Left lung (tissue), 10 donors: ENCODE data around the gene C10orf71. TPM values are rescaled to one million over a fixed set of nuclear protein-coding genes. Genes with fewer than 3 reads are reported as not detected.

ENCODE experiments used
- ATAC-seq: fragments of 200-7000 bp; cut with Tn5 transposase; one replicate; pipeline ENCODE4 v1.9.1; 2020; ENCODE audit warnings: moderate library complexity
- DNase-seq, 4 donors: peaks; one replicate each; pipeline ENCODE4 v3.0.0-alpha.2; 2013 to 2020
- H3K27ac ChIP-seq, 2 donors: fragments of 200-600 bp; sonication (generic) in 1 of 2; one replicate each; pipeline versions ENCODE4 v1.5.0 to v1.8.0; 2020 to 2021
- H3K27me3 ChIP-seq, 2 donors: fragments of 200-600 bp; sonication (generic) in 1 of 2; one replicate each; pipeline versions ENCODE4 v1.5.0 to v1.8.0; 2020 to 2021
- H3K36me3 ChIP-seq, 2 donors: fragments of 200-600 bp; sonication (generic) in 1 of 2; one replicate each; pipeline versions ENCODE4 v1.5.0 to v1.8.0; 2020 to 2021
- H3K4me1 ChIP-seq, 2 donors: fragments of 200-600 bp; one replicate each; pipeline ENCODE4 v1.8.0; 2021
- H3K4me3 ChIP-seq, 2 donors: fragments of 200-600 bp; sonication (generic) in 1 of 2; one replicate each; pipeline versions ENCODE4 v1.5.0 to v1.8.0; 2020 to 2021; ENCODE audit warnings: mild to moderate bottlenecking in 1 of 2
- H3K9me3 ChIP-seq, 2 donors: fragments of 200-600 bp; sonication (generic) in 1 of 2; one replicate each; pipeline versions ENCODE4 v1.5.0 to v1.8.0; 2020 to 2021
- intact Hi-C, 2 donors: fragments of 100-400 bp; cut with DNase I; formaldehyde crosslinking; loops; one replicate each; pipeline versions ENCODE4 v1.11.2 to v1.14.2; 2022
- polyA plus RNA-seq, 6 donors: library from polyadenylated mRNA; unstranded; fragments of 120-200 nt; gene quantifications; one replicate each; pipeline ENCODE4 v1.2.1, GENCODE V29; 2013; ENCODE audit not compliant: insufficient read length in 6 of 6
- total RNA-seq, 2 donors: library from RNA; stranded (reverse); fragmentation: NEBNext Ultra II Directional; extraction: Animal tissue kit (Norgen Biotek cat#: 25700); gene quantifications; one replicate each; pipeline ENCODE4 v1.2.1, GENCODE V29; 2021
- TF ChIP-seq, protein P1 (sequence below), 2 donors: fragments of 200-600 bp; sonication (generic) in 1 of 2; IDR thresholded peaks; one replicate each; pipeline versions ENCODE4 v1.5.0 to v1.8.0; 2021; ENCODE audit warnings: antibody characterized with exemption in 2 of 2
- donor health status: DM: no; HTN: yes; CAD: no.
- donor health status: DM: no; HTN: no; CAD: no.

Gene C10orf71
- total and polyA plus RNA-seq, 8 donors = not detected

DNA sequence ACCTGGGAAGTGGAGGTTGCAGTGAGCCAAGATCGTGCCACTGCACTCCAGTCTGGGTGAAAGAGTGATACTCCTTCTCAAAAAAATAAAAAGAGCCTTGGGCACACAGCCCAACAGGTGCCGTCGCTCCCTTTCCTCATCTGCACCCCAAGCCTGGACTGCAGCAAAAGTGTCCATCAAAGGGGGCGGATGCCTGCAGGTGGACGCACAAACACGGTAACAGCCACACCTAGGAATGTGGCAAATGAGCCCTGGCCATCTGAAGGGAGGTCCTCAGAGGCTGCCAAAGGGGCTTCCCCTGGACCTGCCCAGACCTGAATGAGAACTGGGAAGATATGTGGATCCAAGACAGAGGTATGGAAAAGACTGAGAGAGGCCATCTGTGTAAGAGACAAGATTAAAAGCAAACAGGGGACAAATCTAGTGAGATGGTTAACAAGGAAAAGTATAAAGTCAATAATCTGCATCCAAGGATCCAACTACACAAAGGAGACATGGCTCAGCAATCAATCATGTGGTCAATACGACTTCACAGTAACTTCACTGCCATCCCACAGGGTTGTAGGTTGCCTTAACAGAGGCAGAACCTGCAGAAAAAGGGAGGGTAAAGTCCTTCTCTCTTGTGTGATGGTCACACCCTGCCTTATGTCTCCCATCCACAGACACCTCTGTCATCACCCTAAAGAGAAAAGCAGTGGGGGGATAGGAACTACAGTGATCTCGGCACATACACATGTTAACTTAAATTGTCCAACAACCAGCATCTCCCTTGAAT lies 71.5 kb downstream of the C10orf71 start:
- ATAC-seq = no peak
- no peak for DNase-seq
- TF ChIP-seq, protein P1, sequence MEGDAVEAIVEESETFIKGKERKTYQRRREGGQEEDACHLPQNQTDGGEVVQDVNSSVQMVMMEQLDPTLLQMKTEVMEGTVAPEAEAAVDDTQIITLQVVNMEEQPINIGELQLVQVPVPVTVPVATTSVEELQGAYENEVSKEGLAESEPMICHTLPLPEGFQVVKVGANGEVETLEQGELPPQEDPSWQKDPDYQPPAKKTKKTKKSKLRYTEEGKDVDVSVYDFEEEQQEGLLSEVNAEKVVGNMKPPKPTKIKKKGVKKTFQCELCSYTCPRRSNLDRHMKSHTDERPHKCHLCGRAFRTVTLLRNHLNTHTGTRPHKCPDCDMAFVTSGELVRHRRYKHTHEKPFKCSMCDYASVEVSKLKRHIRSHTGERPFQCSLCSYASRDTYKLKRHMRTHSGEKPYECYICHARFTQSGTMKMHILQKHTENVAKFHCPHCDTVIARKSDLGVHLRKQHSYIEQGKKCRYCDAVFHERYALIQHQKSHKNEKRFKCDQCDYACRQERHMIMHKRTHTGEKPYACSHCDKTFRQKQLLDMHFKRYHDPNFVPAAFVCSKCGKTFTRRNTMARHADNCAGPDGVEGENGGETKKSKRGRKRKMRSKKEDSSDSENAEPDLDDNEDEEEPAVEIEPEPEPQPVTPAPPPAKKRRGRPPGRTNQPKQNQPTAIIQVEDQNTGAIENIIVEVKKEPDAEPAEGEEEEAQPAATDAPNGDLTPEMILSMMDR (IDR thresholded peaks at IDR 0.05) = no peak
- Histone ChIP-seq H3K4me3 (no peak overlapping the region), H3K4me1 (no peaks in the 10 kb centered on the region), H3K36me3 (no peaks in the 10 kb centered on the region), H3K27me3 (no peaks in the 10 kb centered on the region), H3K9me3 (no peaks in the 10 kb centered on the region), H3K27ac (peak overlapping the region in 1 of 2 donors; percentile 26)
- intact Hi-C loops = no loop called here

DNA sequence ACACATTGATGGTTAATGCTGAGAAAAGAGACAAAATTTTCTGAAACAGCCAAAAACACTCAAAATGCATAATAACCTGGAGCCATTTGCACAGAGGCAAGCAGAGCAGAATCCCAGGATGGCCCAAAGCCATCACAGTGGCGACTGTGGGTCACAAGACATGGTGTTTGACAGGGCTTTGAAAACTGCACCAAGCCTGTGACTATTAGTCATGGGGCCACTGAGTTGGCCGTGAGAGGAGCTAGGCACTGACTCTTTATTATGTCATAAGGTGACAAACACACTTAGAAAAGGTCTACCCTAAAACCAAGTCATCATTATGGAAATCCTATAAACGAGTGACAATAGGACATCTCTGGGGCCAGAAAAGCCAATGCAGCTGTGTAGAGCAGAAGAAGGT lies 73.0 kb downstream of the C10orf71 start:
- Histone ChIP-seq H3K9me3 (no peaks in the 10 kb centered on the region), H3K4me3 (no peak overlapping the region), H3K27ac (no peak overlapping the region), H3K4me1 (no peaks in the 10 kb centered on the region), H3K36me3 (no peaks in the 10 kb centered on the region), H3K27me3 (no peaks in the 10 kb centered on the region)
- no peak for ATAC-seq
- TF ChIP-seq, protein P1 (IDR thresholded peaks at IDR 0.05) = no peak
- intact Hi-C loops = no loop called here
- DNase-seq = no peak

DNA sequence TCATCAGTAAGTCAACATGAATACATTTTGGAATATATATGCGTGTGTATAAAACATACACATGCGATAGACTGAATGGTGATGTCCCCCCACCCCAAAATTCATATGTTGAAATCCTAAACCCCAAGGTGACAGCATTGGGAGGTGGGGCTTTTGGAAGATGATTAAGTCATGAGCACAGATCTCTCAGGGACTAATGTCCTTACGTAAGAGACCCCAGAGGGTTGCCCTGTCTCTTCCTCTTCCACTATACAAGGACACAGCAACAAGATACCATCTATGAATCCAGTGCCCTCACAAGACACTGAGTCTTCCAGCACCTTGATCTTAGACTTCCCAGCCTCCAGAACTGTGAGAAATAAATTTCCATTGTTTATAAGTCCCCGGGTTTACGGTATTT lies 74.4 kb downstream of the C10orf71 start:
- no peak for DNase-seq
- Histone ChIP-seq H3K4me3 (no peak overlapping the region), H3K36me3 (no peaks in the 10 kb centered on the region), H3K4me1 (no peaks in the 10 kb centered on the region), H3K9me3 (no peaks in the 10 kb centered on the region), H3K27me3 (no peaks in the 10 kb centered on the region), H3K27ac (no peak overlapping the region)
- ATAC-seq = no peak
- intact Hi-C loops = no loop called here
- TF ChIP-seq, protein P1 (IDR thresholded peaks at IDR 0.05) = no peak

DNA sequence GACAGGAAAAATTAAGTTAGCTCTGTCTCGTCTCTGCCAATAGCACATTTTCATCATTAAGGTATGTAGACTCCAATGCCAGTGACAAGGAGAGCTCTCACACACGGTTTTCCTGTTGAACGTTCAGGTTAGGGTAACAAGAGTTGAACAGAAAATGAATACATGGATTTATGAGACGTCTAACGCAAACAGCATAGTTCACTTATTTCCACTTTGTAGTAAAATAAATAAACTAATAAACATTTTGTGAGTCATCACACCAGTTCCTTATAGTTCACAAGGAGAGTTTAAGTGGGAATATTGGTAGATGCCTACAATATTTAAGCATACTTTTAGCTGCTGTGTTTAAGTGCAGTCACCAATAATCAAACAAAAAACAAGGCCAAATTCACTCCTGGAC lies 75.8 kb downstream of the C10orf71 start:
- Histone ChIP-seq H3K4me1 (no peaks in the 10 kb centered on the region), H3K4me3 (no peak overlapping the region), H3K36me3 (no peaks in the 10 kb centered on the region), H3K27ac (no peak overlapping the region), H3K9me3 (no peaks in the 10 kb centered on the region), H3K27me3 (no peaks in the 10 kb centered on the region)
- no peak for ATAC-seq
- TF ChIP-seq, protein P1 (IDR thresholded peaks at IDR 0.05) = no peak
- intact Hi-C loops = no loop called here
- DNase-seq = no peak

DNA sequence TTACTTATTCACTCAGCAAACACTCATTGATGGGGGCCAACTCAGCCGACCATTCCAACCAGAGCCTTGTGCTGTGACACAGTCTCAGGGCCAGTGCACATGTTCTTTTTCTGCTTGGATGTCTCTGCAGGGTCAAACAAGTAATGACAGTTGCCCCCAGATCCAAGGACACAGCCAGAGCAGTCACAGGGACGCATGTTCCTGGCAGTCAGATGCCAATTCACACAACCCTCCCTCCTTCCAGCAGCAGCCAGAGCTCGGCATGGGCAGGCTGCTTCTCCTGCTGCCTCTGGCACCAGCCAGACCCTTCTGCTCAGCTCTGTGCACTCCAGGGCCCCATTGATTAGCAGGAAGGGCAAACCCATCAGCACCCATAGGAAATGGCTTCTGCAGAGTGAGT lies 76.6 kb downstream of the C10orf71 start:
- DNase-seq = no peak
- no peaks in the 10 kb centered on the region for H3K4me1 ChIP-seq
- no peaks in the 10 kb centered on the region for H3K36me3 ChIP-seq
- intact Hi-C loops = no loop called here
- H3K9me3 ChIP-seq = no peaks in the 10 kb centered on the region
- no peaks in the 10 kb centered on the region for H3K27me3 ChIP-seq
- ATAC-seq = no peak
- TF ChIP-seq, protein P1 (IDR thresholded peaks at IDR 0.05) = no peak
- no peak overlapping the region for H3K27ac ChIP-seq
- H3K4me3 ChIP-seq = no peak overlapping the region

Other genes starting within 250 kb of the C10orf71 start
- gene VSTM4, start 183.6 kb upstream of the C10orf71 start, total RNA-seq = 10 to 100 TPM; 11.0 to 13.2 TPM
- gene VSTM4, start 183.6 kb upstream of the C10orf71 start, polyA plus RNA-seq = 10 to 100 TPM; 28.3 to 36.9 (median 32.4) TPM
- under 1 TPM in 1 of 2 donors, not detected in 1; 0.26 TPM for gene FAM170B, start 165.1 kb upstream of the C10orf71 start, total RNA-seq
- gene FAM170B, start 165.1 kb upstream of the C10orf71 start, polyA plus RNA-seq = not detected
- 10 to 100 TPM; 19.4 to 46.9 TPM for gene TMEM273, start 110.8 kb upstream of the C10orf71 start, total RNA-seq
- 1 to 10 TPM; 5.5 to 9.8 (median 6.3) TPM for gene TMEM273, start 110.8 kb upstream of the C10orf71 start, polyA plus RNA-seq
- gene DRGX, start 96.9 kb downstream of the C10orf71 start, total RNA-seq = under 1 TPM in 1 of 2 donors, not detected in 1; 0.45 TPM
- gene DRGX, start 96.9 kb downstream of the C10orf71 start, polyA plus RNA-seq = not detected
- gene ERCC6, start 240.0 kb downstream of the C10orf71 start, total RNA-seq = 10 to 100 TPM; 18.4 to 19.8 TPM
- 10 to 100 TPM; 16.5 to 26.6 (median 18.8) TPM for gene ERCC6, start 240.0 kb downstream of the C10orf71 start, polyA plus RNA-seq